Measurements from ENCODE around the gene SAYSD1.

GRCh38 chr6:39054577-39055142 is 60.3 kb downstream of the SAYSD1 start:
- TF ChIP-seq GATA2 (IDR thresholded peaks at IDR 0.05; ENCODE audit: low read depth, low read length) = no peak
- no peak for TF ChIP-seq GATA3 (IDR thresholded peaks at IDR 0.05; ENCODE audit: low read depth, low read length)

Measured in SH-SY5Y (cell line).